Measurements from ENCODE around the gene PPARA. TPM values are rescaled to one million over a fixed set of nuclear protein-coding genes. Genes with fewer than 3 reads are reported as not detected.

The PPARA gene
- total RNA-seq, 1 donor from 2014 or later: 1.8 TPM

GRCh38 chr22:46132830-46133587 is 17.3 kb upstream of the PPARA start:
- H3K27me3 Mint-ChIP-seq (ENCODE audit: unreplicated experiment): peaks cover 4% of the 10 kb centered on the region
- TF ChIP-seq, protein P1, sequence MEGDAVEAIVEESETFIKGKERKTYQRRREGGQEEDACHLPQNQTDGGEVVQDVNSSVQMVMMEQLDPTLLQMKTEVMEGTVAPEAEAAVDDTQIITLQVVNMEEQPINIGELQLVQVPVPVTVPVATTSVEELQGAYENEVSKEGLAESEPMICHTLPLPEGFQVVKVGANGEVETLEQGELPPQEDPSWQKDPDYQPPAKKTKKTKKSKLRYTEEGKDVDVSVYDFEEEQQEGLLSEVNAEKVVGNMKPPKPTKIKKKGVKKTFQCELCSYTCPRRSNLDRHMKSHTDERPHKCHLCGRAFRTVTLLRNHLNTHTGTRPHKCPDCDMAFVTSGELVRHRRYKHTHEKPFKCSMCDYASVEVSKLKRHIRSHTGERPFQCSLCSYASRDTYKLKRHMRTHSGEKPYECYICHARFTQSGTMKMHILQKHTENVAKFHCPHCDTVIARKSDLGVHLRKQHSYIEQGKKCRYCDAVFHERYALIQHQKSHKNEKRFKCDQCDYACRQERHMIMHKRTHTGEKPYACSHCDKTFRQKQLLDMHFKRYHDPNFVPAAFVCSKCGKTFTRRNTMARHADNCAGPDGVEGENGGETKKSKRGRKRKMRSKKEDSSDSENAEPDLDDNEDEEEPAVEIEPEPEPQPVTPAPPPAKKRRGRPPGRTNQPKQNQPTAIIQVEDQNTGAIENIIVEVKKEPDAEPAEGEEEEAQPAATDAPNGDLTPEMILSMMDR (IDR thresholded peaks at IDR 0.05; ENCODE audit: partially characterized antibody, unreplicated experiment): no peak
- H3K4me1 Mint-ChIP-seq (ENCODE audit: low read depth, unreplicated experiment): no peaks in the 10 kb centered on the region
- no peaks in the 10 kb centered on the region for H3K36me3 Mint-ChIP-seq (ENCODE audit: unreplicated experiment)
- H3K27ac Mint-ChIP-seq (ENCODE audit: unreplicated experiment): no peak overlapping the region
- no peak overlapping the region for H3K4me3 Mint-ChIP-seq (ENCODE audit: unreplicated experiment)
- H3K9me3 Mint-ChIP-seq (ENCODE audit: unreplicated experiment): no peaks in the 10 kb centered on the region
- DNase-seq: no peak

- Mint-ChIP-seq H3K27me3 (ENCODE audit: unreplicated experiment) (peaks cover 6% of the 10 kb centered on the region), H3K4me1 (ENCODE audit: low read depth, unreplicated experiment) (no peaks in the 10 kb centered on the region), H3K27ac (ENCODE audit: unreplicated experiment) (no peak overlapping the region), H3K4me3 (ENCODE audit: unreplicated experiment) (no peak overlapping the region), H3K9me3 (ENCODE audit: unreplicated experiment) (no peaks in the 10 kb centered on the region), H3K36me3 (ENCODE audit: unreplicated experiment) (no peaks in the 10 kb centered on the region)
- no peak for DNase-seq
- TF ChIP-seq, protein P1 (IDR thresholded peaks at IDR 0.05; ENCODE audit: partially characterized antibody, unreplicated experiment): no peak
These were observed 16.8 kb upstream of the PPARA start for GRCh38 chr22:46133588-46133855.

GRCh38 chr22:46134111-46134705 is 16.1 kb upstream of the PPARA start:
- no peaks in the 10 kb centered on the region for H3K9me3 Mint-ChIP-seq (ENCODE audit: unreplicated experiment)
- H3K36me3 Mint-ChIP-seq (ENCODE audit: unreplicated experiment): no peaks in the 10 kb centered on the region
- TF ChIP-seq, protein P1 (IDR thresholded peaks at IDR 0.05; ENCODE audit: partially characterized antibody, unreplicated experiment): no peak
- DNase-seq: no peak
- H3K27me3 Mint-ChIP-seq (ENCODE audit: unreplicated experiment): peaks cover 6% of the 10 kb centered on the region
- no peaks in the 10 kb centered on the region for H3K4me1 Mint-ChIP-seq (ENCODE audit: low read depth, unreplicated experiment)
- no peak overlapping the region for H3K27ac Mint-ChIP-seq (ENCODE audit: unreplicated experiment)
- no peak overlapping the region for H3K4me3 Mint-ChIP-seq (ENCODE audit: unreplicated experiment)

DNA sequence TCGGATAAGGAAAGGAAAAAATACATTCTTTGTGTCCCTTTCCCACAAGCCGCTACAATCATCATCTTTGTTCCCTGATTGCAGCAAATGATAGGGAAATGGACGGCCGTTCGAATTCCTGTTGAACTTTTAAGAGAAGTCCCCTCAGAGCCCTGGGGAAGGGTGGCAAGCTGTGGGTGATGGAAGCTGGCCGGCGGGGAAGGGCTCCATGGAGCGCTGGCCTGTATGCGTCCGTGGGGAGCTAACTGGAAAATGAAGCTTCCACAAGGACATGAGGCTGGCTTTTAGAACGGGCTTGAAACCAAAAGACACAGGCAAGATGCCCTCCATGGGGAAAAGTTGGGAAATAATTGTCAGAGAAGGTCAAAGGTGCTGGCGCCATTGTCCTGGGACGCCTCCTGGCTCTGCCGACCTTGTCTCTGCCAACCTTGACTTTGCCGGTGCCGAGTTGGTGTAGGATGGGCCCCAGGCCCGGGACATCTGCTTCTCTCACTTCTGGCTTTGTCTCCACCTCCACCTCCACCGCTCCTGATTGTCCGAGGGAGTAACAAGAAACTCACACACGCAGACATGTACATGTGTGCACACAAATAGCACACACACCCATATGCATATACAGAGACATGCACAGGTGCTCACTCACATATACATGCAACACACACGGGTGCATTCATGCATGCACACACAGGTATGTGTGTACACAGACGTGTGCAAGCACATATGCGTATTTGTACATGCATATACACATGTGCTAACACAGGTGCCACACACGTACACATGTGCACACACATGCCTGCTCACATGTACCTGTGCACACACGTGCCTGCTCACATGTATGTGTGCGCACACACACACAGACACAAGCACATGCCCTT is 14.5 kb upstream of the PPARA start:
- no peak overlapping the region for H3K27ac Mint-ChIP-seq (ENCODE audit: unreplicated experiment)
- TF ChIP-seq, protein P1 (IDR thresholded peaks at IDR 0.05; ENCODE audit: partially characterized antibody, unreplicated experiment): no peak
- H3K27me3 Mint-ChIP-seq (ENCODE audit: unreplicated experiment): peaks cover 7% of the 10 kb centered on the region
- H3K4me1 Mint-ChIP-seq (ENCODE audit: low read depth, unreplicated experiment): no peaks in the 10 kb centered on the region
- H3K36me3 Mint-ChIP-seq (ENCODE audit: unreplicated experiment): no peaks in the 10 kb centered on the region
- no peaks in the 10 kb centered on the region for H3K9me3 Mint-ChIP-seq (ENCODE audit: unreplicated experiment)
- no peak overlapping the region for H3K4me3 Mint-ChIP-seq (ENCODE audit: unreplicated experiment)
- no peak for DNase-seq
